ENCODE results near the gene TSACC. TPM values are rescaled to one million over a fixed set of nuclear protein-coding genes. Genes with fewer than 3 reads are reported as not detected.

Gene TSACC
- total and polyA plus RNA-seq, 2 of the 8 experiments (the other 6 are each of a cell fraction or from before 2014, with no cell fraction given) = 1.0 to 5.0 TPM

GRCh38 chr1:156390469-156391365 lies 52.4 kb downstream of the TSACC start (continued):
- TF ChIP-seq, protein P1, sequence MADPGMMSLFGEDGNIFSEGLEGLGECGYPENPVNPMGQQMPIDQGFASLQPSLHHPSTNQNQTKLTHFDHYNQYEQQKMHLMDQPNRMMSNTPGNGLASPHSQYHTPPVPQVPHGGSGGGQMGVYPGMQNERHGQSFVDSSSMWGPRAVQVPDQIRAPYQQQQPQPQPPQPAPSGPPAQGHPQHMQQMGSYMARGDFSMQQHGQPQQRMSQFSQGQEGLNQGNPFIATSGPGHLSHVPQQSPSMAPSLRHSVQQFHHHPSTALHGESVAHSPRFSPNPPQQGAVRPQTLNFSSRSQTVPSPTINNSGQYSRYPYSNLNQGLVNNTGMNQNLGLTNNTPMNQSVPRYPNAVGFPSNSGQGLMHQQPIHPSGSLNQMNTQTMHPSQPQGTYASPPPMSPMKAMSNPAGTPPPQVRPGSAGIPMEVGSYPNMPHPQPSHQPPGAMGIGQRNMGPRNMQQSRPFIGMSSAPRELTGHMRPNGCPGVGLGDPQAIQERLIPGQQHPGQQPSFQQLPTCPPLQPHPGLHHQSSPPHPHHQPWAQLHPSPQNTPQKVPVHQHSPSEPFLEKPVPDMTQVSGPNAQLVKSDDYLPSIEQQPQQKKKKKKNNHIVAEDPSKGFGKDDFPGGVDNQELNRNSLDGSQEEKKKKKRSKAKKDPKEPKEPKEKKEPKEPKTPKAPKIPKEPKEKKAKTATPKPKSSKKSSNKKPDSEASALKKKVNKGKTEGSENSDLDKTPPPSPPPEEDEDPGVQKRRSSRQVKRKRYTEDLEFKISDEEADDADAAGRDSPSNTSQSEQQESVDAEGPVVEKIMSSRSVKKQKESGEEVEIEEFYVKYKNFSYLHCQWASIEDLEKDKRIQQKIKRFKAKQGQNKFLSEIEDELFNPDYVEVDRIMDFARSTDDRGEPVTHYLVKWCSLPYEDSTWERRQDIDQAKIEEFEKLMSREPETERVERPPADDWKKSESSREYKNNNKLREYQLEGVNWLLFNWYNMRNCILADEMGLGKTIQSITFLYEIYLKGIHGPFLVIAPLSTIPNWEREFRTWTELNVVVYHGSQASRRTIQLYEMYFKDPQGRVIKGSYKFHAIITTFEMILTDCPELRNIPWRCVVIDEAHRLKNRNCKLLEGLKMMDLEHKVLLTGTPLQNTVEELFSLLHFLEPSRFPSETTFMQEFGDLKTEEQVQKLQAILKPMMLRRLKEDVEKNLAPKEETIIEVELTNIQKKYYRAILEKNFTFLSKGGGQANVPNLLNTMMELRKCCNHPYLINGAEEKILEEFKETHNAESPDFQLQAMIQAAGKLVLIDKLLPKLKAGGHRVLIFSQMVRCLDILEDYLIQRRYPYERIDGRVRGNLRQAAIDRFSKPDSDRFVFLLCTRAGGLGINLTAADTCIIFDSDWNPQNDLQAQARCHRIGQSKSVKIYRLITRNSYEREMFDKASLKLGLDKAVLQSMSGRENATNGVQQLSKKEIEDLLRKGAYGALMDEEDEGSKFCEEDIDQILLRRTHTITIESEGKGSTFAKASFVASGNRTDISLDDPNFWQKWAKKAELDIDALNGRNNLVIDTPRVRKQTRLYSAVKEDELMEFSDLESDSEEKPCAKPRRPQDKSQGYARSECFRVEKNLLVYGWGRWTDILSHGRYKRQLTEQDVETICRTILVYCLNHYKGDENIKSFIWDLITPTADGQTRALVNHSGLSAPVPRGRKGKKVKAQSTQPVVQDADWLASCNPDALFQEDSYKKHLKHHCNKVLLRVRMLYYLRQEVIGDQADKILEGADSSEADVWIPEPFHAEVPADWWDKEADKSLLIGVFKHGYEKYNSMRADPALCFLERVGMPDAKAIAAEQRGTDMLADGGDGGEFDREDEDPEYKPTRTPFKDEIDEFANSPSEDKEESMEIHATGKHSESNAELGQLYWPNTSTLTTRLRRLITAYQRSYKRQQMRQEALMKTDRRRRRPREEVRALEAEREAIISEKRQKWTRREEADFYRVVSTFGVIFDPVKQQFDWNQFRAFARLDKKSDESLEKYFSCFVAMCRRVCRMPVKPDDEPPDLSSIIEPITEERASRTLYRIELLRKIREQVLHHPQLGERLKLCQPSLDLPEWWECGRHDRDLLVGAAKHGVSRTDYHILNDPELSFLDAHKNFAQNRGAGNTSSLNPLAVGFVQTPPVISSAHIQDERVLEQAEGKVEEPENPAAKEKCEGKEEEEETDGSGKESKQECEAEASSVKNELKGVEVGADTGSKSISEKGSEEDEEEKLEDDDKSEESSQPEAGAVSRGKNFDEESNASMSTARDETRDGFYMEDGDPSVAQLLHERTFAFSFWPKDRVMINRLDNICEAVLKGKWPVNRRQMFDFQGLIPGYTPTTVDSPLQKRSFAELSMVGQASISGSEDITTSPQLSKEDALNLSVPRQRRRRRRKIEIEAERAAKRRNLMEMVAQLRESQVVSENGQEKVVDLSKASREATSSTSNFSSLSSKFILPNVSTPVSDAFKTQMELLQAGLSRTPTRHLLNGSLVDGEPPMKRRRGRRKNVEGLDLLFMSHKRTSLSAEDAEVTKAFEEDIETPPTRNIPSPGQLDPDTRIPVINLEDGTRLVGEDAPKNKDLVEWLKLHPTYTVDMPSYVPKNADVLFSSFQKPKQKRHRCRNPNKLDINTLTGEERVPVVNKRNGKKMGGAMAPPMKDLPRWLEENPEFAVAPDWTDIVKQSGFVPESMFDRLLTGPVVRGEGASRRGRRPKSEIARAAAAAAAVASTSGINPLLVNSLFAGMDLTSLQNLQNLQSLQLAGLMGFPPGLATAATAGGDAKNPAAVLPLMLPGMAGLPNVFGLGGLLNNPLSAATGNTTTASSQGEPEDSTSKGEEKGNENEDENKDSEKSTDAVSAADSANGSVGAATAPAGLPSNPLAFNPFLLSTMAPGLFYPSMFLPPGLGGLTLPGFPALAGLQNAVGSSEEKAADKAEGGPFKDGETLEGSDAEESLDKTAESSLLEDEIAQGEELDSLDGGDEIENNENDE (IDR thresholded peaks at IDR 0.05; ENCODE audit: insufficient replicate concordance, low read length) = no peak
- TF ChIP-seq YY1 (IDR thresholded peaks at IDR 0.05; ENCODE audit: low read depth, low read length) = no peak
- no peak for TF ChIP-seq MAFK (IDR thresholded peaks at IDR 0.05; ENCODE audit: low read depth, low read length)
- no peak for TF ChIP-seq JUND (IDR thresholded peaks at IDR 0.05; ENCODE audit: low read length)
- TF ChIP-seq TBP (IDR thresholded peaks at IDR 0.05; ENCODE audit: low read depth, low read length) = no peak
- no peak for TF ChIP-seq GABPA (IDR thresholded peaks at IDR 0.05; ENCODE audit: borderline replicate concordance, insufficient read depth, low read length)
- TF ChIP-seq CHD1 (IDR thresholded peaks at IDR 0.05; ENCODE audit: low read depth, low read length) = no peak
- no peak for TF ChIP-seq RBBP5 (IDR thresholded peaks at IDR 0.05; ENCODE audit: borderline replicate concordance, low read depth, low read length)
- TF ChIP-seq POLR2AphosphoS5 (IDR thresholded peaks at IDR 0.05; ENCODE audit: low read depth, low read length) = no peak

Measured in H1 (cell line).